ENCODE data around the gene MBD2.
"Not testable (repeated sequence)": the region's sequence is repeated elsewhere in the genome, so short reads cannot be mapped to it uniquely, and the experiment has no call there.

The MBD2 gene

GRCh38 chr18:54228364-54228763 is 3.9 kb upstream of the MBD2 start:
- in situ Hi-C loops (cut with MboI; ENCODE audit: low sequenced_read_pairs, unreplicated experiment) = no loop called here

GRCh38 chr18:54223568-54224241 is 764 bp downstream of the MBD2 start:
- no peak for TF ChIP-seq CTCF (IDR thresholded peaks at IDR 0.05; ENCODE audit: borderline replicate concordance, control extremely low read depth, extremely low read depth, insufficient read depth, missing control alignments)
- in situ Hi-C loops (cut with MboI; ENCODE audit: low sequenced_read_pairs, unreplicated experiment) = no loop called here
- peak; percentile 45 for DNase-seq (ENCODE audit: low spot score)

More at GRCh38 chr18:54228364-54228763, 3.9 kb upstream of the MBD2 start:
- no peak for TF ChIP-seq CTCF (IDR thresholded peaks at IDR 0.05; ENCODE audit: borderline replicate concordance, control extremely low read depth, extremely low read depth, insufficient read depth, missing control alignments)
- no peak for DNase-seq (ENCODE audit: low spot score)

- in situ Hi-C loops (cut with MboI; ENCODE audit: low sequenced_read_pairs, unreplicated experiment) = no loop called here
These were observed 1.4 kb downstream of the MBD2 start for GRCh38 chr18:54222922-54223567.

GRCh38 chr18:54220406-54220805 is 4.1 kb downstream of the MBD2 start:
- in situ Hi-C loops (cut with MboI; ENCODE audit: low sequenced_read_pairs, unreplicated experiment) = no loop called here
- no peak for TF ChIP-seq CTCF (IDR thresholded peaks at IDR 0.05; ENCODE audit: borderline replicate concordance, control extremely low read depth, extremely low read depth, insufficient read depth, missing control alignments)
- DNase-seq (ENCODE audit: low spot score) = no peak

More at GRCh38 chr18:54222922-54223567, 1.4 kb downstream of the MBD2 start:
- peak; percentile 27 for TF ChIP-seq CTCF (IDR thresholded peaks at IDR 0.05; ENCODE audit: borderline replicate concordance, control extremely low read depth, extremely low read depth, insufficient read depth, missing control alignments)
- DNase-seq (ENCODE audit: low spot score) = no peak

- in situ Hi-C loops (cut with MboI; ENCODE audit: low sequenced_read_pairs, unreplicated experiment); DNase-seq (ENCODE audit: low spot score): not testable (repeated sequence)
These were observed 5.7 kb downstream of the MBD2 start for GRCh38 chr18:54218803-54219202.

GRCh38 chr18:54218299-54218698 is 6.2 kb downstream of the MBD2 start:
- in situ Hi-C loops (cut with MboI; ENCODE audit: low sequenced_read_pairs, unreplicated experiment) = no loop called here
- TF ChIP-seq CTCF (IDR thresholded peaks at IDR 0.05; ENCODE audit: borderline replicate concordance, control extremely low read depth, extremely low read depth, insufficient read depth, missing control alignments) = no peak

GRCh38 chr18:54217624-54218023 is 6.8 kb downstream of the MBD2 start:
- in situ Hi-C loops (cut with MboI; ENCODE audit: low sequenced_read_pairs, unreplicated experiment) = no loop called here
- DNase-seq (ENCODE audit: low spot score) = peak; percentile 34
- no peak for TF ChIP-seq CTCF (IDR thresholded peaks at IDR 0.05; ENCODE audit: borderline replicate concordance, control extremely low read depth, extremely low read depth, insufficient read depth, missing control alignments)

More at GRCh38 chr18:54218299-54218698, 6.2 kb downstream of the MBD2 start:
- no peak for DNase-seq (ENCODE audit: low spot score)
